ENCODE data around the gene RGSL1.
"Not testable (repeated sequence)": the region's sequence is repeated elsewhere in the genome, so short reads cannot be mapped to it uniquely, and the experiment has no call there.

RGSL1 gene

DNA sequence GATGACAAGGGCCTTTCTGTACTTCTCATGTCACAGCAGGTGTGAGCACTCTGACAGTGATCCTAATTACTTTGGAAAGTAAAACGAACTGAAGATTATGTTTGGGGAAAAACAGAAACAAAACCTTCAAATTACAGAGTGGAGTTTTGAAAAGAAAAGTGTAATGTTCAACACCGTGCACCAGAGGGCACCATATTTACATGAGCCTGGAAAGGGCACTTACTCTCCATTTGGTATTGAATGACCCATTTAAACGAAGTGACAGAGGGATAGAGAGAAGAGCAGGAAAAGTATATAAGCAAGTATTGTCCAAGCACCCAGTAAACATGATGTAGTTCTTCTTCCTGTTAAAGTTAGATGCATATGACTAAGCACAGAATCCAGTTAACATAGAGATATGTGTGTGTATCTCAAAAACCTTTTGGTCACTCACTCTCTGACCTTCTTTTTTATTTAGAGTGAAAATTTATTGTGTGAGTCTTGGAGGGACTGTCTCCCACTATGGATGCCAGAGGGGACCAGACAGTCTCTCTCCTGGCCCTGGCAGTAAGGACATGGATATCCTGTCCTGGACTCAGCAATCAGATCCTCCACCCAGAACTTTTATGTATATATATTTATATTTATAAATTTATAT, 3.8 kb upstream of the RGSL1 start:
- peak; percentile 14 for DNase-seq (ENCODE audit: low read depth)

DNA sequence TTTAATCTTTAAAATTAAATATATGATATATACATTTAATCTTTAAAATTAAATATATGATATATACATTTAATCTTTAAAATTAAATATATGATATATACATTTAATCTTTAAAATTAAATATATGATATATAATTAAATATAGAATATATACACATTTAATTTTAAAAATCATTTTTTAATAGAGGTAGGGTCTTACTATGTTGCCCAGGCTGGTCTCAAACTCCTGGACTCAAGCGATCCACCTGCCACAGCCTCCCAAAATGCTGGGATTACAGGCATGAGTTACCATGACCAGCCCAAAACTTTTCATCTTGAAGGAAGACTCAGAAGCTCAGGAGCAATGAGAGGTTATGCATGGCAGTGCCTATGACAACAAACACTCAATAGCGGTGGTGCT, 2.8 kb upstream of the RGSL1 start:
- DNase-seq (ENCODE audit: low read depth), result not testable (repeated sequence)

DNA sequence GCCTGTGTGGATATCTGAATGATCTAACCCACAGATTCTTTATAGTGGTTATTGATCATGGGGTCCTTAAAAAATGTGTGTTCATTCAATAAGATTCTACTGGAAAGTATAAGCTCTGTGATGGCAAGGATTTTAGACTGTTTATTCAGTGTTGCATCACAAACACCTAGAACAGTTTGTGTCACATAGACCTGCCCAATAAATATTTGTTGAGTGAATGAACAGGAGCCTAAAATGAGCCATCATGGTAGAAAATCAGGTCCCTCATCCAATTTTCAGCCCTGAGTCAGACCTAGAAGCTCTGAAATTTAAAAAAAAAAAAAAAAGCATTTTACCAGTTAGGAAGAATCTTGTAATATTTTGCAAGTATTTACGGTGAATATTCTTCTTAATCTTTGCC, 2.3 kb upstream of the RGSL1 start:
- DNase-seq (ENCODE audit: low read depth), result no peak

DNA sequence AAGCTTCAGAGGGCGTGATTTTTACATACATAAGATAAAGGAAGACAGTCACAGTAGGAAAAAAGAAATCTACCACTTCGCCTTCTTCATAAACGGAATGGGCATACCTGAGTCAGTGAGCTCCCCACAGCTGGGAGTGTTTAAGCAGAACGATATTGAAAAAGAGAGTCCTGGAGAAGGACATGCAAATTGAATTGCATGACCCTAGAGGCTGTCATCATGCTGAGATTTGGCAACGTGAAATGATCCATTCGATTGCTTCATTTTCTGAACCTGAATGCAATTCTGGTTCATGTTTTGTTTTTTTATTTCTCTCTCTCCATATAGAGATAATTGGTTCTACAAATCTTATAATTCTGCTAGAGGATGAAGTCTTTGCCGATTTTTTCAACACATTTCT, 3.7 kb downstream of the RGSL1 start:
- DNase-seq (ENCODE audit: low read depth), result no peak

DNA sequence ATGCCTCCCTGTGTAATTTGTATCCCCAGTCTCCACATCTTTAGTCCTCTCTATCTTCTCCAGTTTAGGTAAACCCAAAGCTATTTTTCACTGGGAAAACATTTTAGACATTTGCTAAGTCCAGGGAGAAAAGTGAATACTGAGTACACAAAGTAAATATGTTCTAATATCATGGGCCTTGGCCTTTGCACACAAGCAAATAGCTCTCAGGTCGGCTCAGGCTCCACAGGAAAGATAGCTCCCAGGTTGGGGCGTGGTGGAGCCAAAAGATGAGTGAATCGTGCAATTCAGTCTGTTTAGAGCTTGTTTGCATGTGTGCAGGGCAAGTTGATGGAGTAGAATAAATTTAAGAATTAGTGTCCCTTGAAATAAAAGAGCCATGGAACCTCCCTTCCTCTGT, 7.9 kb downstream of the RGSL1 start:
- no peak for DNase-seq (ENCODE audit: low read depth)

DNA sequence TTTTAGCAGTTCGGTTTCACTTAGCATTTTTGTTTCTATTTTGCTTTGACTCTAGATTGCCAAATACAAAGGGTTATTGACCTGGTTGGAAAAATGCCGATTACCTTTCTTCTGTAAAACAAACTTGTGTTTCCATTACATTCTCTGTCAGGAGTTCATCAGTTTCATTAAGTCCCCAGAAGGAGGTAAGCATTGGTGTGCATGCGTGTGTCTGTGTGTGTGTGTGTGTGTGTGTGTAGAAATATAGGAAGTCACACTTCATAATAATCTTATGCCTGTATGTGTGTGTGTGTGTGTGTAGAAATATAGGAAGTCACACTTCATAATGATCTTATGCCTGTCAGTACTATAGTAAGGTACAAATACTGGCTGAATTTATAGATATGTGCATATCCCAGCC, 10.0 kb downstream of the RGSL1 start:
- DNase-seq (ENCODE audit: low read depth), result no peak

DNA sequence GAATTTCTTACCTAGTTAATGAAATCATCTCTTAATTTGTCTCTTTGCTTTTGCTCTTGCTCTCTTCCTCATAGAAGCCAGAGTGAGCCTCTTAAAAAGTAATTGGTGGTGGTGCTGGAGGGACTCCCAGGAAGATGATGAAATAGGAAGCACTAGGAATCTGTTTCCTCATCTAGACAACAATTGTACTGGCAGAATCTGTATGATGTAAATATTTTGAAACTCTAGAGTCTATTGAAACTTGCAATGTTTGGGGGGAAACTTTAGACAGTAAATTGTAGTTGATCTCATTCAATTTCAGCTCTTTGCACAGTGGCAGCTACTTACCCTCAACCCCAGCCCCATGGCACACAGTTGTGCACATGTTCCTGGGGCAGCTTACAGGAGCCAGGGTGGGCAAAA, 10.6 kb downstream of the RGSL1 start:
- no peak for DNase-seq (ENCODE audit: low read depth)

DNA sequence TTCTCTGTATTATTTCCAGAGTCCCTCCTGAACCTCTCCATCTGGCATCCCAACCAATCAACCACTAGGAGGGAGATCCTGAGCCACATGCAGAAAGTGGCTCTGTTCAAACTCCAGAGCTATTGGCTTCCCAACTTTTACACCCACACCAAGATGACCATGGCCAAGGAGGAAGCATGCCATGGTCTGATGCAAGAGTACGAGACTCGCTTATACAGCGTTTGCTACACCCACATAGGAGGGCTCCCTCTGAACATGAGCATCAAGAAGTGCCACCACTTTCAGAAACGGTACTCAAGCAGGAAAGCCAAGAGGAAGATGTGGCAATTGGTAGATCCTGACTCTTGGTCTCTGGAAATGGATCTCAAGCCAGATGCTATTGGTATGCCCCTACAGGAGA, 23.6 kb downstream of the RGSL1 start:
- DNase-seq (ENCODE audit: low read depth), result no peak

DNA sequence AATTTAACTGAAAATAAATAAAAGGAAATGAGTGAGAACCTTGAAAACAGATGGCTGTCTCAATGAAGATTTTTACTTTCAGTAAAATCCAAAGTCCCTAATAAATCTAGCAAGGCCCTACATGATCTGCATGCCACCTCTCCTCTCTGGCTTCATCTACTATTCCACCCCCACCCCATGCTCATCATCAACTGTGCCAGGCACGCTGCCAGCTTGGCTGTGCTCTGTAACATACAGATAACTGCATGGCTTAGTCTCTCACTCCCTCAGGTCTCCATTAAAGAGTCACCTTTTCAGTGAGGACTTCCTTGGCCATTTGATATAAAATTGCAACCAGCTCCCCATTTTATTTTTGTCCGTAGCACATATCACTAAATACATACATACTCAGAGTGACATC, 26.7 kb downstream of the RGSL1 start:
- DNase-seq (ENCODE audit: low read depth), result no peak

DNA sequence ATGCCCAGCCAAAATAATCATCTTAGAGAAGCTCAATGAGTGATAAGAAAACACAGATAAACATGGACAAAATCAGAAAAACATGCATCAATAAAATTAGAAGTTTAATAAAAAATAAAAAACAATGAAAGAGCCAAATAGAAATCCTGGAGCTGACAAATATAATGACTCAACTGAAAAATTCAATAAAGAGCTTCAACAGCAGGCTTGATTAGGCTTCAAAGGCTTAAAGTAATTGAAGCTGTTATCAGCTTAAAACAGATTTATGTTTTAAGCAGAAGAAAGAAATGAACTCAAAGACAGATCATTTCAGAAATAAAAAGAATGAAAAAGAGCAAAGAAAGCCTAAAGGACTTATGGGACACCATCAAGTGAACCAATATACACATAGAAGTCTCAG, 28.3 kb downstream of the RGSL1 start:
- no peak for DNase-seq (ENCODE audit: low read depth)

DNA sequence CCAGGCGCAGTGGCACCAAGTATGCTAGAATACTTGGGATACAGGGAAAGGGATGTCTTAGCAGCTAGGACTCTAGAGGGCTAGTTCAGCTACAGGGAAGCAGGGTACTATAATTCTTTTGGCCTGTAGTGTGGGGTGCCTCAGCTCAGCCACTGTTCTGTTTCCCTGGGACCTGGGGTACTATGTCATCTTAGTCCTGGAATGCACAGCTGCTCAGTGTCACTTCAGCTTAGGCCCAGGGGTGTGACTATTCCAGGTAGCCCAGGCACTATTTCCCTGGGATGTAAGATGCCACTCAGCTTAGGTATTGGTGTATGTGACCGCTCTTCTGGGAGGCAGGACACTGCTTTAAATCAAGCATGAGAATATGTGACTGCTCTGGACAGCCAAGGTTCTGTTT, 34.1 kb downstream of the RGSL1 start:
- no peak for DNase-seq (ENCODE audit: low read depth)

DNA sequence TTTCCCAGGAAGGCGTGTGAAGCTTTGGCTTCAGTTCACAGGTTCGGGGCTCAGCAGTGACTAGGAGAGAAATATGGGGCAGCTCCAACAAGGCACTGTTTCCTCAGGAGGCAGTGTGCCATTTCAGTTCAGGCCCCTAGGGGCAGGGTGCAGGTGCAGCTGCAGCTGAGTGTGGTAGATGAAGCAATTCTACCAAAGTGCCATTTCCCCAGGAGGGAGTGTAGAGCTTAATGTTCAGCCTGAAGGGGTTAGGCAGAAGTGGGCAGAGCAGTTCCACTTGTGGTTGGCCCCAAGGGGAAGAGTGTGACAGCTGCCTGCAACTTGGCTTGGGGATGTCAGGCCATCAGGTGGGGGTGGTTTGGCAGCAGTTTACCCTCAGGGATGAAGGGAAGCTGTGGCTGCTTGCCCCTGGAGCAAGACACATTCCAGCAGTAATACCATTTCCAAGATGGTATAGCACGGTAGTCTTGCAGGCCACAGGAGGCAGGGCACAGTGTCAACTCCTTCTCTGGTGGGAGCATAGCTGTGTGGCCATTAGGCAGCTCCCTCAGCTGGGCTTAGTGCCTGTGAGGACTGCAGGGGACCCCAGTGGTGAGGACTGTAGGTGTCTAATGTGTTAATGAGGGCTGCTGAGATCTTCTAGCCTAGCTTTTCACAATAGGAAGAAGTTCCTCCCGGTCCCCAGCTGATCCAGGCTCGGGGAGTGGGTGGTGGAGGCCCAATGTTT, 34.7 kb downstream of the RGSL1 start:
- DNase-seq (ENCODE audit: low read depth), result no peak

DNA sequence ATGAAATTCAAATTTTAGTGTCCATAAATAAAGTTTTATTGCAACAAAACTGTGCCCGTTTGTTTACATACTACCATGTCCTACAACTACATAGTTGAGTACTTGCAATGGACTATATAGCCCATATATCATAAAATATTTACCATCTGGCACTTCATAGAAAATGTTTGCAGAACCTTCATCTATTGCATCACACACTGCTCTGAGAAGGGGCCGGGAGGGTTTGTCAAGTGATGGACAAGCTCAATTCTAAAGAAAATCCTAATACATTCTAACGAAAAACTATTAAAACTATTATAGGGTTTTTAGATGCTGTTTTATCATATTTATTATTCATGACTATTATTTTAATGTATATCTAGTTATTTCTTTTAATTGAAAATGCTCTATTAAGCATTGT, 35.9 kb downstream of the RGSL1 start:
- DNase-seq (ENCODE audit: low read depth), result no peak

DNA sequence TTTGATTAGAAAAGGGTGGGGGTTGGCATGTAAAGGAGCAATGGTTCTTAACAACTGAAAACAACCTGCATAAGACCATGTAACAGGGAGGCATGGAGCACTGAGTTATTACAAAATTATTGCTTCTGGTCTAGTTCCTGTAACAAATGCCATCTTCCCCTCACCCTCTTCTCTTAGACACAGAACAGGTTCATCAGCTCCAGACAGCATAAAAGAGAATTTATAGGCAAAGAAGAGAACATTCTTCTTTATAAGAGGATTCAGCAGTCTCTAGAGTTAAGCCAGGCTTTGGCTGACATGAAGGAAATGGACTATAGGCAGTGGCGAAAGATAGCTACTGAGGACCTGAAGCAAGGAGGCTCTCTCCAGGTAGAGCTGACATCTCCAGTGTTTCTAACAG, 38.9 kb downstream of the RGSL1 start:
- DNase-seq (ENCODE audit: low read depth), result no peak

DNA sequence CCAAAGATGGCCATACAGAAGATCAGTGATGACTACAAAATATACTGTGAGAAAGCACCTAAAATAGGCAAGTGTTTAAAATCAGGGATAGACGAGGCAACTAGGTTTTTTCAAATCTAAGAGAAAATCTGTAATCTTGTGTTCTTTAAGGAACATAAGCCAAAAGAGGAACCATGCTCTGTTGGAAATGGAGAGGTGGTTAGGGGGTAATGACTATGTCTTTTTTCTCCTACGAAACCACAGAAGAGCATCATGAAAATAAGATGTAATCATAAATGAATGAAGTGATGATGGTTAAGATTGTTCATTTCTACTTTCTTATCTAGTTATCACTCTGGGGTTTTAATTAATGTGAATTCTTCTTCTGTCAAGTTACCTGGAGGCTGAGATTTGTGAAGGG, 43.1 kb downstream of the RGSL1 start:
- no peak for DNase-seq (ENCODE audit: low read depth)

DNA sequence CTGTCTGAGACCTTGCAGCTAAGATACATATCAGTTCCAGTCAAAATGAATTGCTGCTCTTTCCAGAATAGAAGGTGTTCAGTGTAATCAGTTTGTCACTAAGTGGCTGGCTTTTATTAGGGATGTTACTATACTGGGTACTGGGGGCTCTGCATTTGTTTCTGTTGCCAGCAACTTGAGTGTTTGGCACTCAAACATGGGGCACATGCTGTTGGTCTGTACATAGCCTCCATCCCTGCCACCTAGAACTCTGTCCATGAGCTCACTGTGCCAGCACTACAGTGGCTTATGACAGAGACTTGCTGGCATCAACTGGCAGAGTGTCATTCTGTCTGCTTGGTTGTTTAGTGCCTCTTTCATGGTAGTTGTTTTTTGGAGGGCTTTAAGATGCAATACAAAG, 45.1 kb downstream of the RGSL1 start:
- DNase-seq (ENCODE audit: low read depth), result no peak

DNA sequence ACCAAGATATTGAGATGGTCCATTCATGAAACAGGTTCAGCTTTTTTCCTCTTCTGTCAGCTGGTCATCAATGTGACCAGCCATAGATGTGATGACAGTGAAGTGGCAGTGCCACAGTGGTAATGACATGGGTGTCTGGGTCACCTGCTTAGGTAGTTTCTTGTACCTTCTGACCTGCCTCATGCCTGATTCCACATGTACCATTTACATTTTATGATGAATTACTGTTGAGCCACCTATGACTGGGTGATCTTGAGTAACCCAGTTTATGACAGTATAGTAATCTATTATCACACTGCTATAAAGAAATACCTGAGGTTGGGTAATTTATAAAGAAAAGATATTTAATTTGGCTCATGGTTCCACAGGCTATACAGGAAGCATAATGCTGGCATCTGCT, 45.7 kb downstream of the RGSL1 start:
- DNase-seq (ENCODE audit: low read depth), result no peak

DNA sequence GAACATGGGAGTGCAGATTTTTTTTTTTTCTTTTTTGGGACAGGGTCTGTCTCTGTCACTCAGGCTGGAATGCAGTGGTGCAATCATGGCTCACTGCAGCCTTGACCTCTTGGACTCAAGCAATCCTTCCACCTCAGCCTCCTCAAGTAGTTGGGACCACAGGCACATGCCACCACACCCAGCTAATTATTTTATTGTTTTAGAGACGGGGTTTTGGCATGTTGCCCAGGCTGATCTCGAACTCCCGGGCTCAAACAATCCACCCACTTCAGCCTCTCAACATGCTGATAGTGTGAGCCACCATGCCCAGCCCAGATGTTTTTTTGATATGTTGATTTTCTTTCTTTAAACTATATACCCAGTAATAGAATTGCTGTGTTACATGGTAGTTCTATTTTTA, 57.7 kb downstream of the RGSL1 start:
- DNase-seq (ENCODE audit: low read depth), result no peak

DNA sequence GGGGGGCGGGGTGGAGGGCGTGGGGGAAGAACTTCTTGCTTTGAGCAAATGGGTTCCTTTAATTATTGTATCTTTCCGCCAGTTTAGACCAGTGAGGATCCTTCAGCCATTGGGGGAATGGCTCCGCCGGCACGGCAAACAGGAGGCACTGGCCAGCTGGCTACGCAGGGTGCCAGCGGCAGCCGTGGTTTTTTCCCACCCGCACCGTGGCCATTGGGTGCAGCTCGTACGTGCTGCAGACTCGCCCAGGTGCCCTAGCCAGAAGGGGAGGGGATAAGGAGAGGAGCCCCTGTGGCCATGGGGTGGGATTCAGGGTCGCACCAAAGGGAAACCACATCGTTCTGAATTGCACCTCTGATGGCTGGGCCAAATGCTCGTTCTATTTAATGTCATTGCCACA, 65.6 kb downstream of the RGSL1 start:
- no peak for DNase-seq (ENCODE audit: low read depth)

DNA sequence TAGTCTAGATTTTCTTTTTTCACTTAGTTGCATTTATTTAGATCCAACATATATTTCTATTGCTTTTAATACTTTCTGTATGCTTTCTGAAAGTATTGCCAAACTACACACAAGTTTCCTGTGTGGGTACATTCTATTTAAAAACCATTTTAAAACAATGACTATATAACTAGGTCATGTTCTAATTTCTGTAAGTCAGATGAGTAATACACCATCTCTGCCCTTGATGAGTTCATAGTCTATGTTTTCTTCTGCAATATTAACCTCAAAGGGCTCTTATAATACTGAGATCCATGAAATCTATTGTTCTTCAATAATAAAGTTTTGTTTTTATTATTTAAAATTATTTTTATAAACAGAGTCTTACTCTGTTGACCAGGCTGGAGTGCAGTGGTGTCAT, 70.8 kb downstream of the RGSL1 start:
- peak; percentile 5 for DNase-seq (ENCODE audit: low read depth)

DNA sequence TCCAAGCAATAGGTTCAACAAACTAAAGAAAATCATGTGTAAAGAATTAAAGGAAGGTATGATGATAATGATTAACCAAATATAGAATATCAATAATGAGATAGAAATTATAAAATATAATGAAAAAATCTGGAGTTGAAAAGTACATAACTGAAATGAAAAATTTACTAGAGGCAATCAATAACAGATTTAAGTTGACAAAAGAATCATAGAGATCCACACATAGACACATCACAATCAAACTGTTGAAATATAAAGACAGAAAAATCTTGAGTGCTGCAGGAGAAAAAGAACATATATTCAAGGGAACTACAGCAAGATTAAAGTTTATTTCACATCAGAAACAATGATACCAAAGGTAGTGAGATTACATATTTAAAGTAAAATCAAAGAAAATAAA, 75.4 kb downstream of the RGSL1 start:
- DNase-seq (ENCODE audit: low read depth), result no peak

DNA sequence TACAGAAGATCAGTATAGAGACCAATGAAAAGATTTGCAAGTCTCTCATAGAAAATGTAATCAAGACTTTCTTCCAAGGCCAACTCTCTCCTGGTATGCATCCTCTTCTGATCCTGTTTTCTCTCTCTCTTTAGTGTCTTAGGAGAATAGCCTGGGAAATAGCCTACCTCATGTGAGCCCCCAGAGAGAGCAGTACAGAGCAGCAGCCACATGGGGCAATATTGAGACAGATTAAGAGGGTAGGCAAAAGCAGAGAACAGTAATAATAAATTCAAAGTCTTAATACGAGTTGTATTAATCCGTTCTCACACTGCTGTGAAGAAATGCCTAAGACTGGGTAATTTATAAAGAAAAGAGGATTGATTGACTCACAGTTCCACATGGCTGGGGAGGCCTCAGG, 77.7 kb downstream of the RGSL1 start:
- no peak for DNase-seq (ENCODE audit: low read depth)

DNA sequence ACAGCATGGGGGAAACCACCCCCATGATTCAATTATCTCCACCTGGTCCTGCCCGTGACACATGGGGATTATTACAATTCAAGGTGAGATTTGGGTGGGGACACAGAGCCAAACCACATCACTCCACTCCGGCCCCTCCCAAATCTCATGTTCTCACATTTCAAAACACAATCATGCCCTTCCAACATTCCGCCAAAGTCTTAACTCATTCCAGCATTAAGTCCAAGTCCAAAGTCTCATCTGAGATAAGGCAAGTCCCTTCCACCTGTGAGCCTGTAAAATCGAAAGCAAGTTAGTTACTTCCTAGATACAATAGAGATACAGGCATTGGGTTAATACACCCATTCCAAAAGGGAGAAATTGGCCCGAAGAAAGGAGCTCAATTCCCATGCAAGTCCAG, 78.3 kb downstream of the RGSL1 start:
- not testable (repeated sequence) for DNase-seq (ENCODE audit: low read depth)

DNA sequence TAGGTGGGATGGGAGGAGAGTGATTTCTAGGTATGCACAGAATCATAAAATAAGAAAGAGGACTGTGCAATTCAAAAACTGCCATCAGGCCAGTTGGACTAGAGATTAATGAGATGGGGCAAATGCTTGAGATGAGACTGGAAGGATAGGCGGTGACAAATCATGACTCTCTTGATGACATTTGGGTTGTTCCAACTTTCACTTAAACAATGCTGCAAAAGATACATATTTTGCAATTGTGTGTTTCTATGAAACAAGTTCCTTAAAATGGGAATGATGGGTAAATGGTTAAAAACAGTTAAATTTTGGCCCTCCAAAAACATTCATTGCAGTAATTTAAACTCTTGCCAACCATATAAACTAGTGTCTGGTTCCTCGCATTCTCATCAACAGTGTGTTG, 84.0 kb downstream of the RGSL1 start:
- DNase-seq (ENCODE audit: low read depth), result no peak
